Measurements from ENCODE around the gene UNC13B.

The UNC13B gene

GRCh38 chr9:35452481-35452880 is 290.7 kb downstream of the UNC13B start:
- TF ChIP-seq REST (IDR thresholded peaks at IDR 0.05; ENCODE audit: insufficient read depth in 1 of 2, low read depth in 2 of 2, low read length in 2 of 2) (no peak), FOXP2 (optimal IDR thresholded peaks at IDR 0.05; ENCODE audit: borderline replicate concordance, extremely low read depth, extremely low read length, insufficient read depth) (no peak), POLR2AphosphoS5 (IDR thresholded peaks at IDR 0.05; ENCODE audit: low read depth, low read length) (no peak), SIN3A (IDR thresholded peaks at IDR 0.05; ENCODE audit: borderline replicate concordance, insufficient read depth, low read length) (no peak), TAF1 (IDR thresholded peaks at IDR 0.05; ENCODE audit: borderline replicate concordance, insufficient read depth, low read length) (no peak)

GRCh38 chr9:35453786-35454185 is 292.0 kb downstream of the UNC13B start:
- TF ChIP-seq SIN3A (IDR thresholded peaks at IDR 0.05; ENCODE audit: borderline replicate concordance, insufficient read depth, low read length) (no peak), FOXP2 (optimal IDR thresholded peaks at IDR 0.05; ENCODE audit: borderline replicate concordance, extremely low read depth, extremely low read length, insufficient read depth) (no peak), REST (IDR thresholded peaks at IDR 0.05; ENCODE audit: insufficient read depth in 1 of 2, low read depth in 2 of 2, low read length in 2 of 2) (no peak), POLR2AphosphoS5 (IDR thresholded peaks at IDR 0.05; ENCODE audit: low read depth, low read length) (no peak), TAF1 (IDR thresholded peaks at IDR 0.05; ENCODE audit: borderline replicate concordance, insufficient read depth, low read length) (no peak)
